HUES6 (cell line): Measurements from ENCODE around the gene ATP2A3.
"Not testable (repeated sequence)": the region's sequence is repeated elsewhere in the genome, so short reads cannot be mapped to it uniquely, and the experiment has no call there.

Experiments
- H3K27ac ChIP-seq: 2 replicates; pipeline ENCODE4 v1.7.0; 2013; ENCODE audit warnings: low read depth, mild to moderate bottlenecking, low read length, inconsistent platforms
- H3K27me3 ChIP-seq: 2 replicates; pipeline ENCODE4 v1.6.1; 2013; ENCODE audit warnings: low read length; ENCODE audit not compliant: control insufficient read depth, insufficient read depth
- H3K36me3 ChIP-seq: 2 replicates; pipeline ENCODE4 v1.6.1; 2013; ENCODE audit warnings: low read length; ENCODE audit not compliant: control insufficient read depth, insufficient read depth
- H3K4me1 ChIP-seq: 2 replicates; pipeline ENCODE4 v1.6.1; 2013; ENCODE audit warnings: low read length; ENCODE audit not compliant: control insufficient read depth, insufficient read depth
- H3K4me3 ChIP-seq: 2 replicates; pipeline ENCODE4 v1.5.1; 2013; ENCODE audit warnings: low read depth, low read length
- H3K9ac ChIP-seq: one replicate; pipeline ENCODE4 v1.6.1; 2013; ENCODE audit warnings: mild to moderate bottlenecking, low read length
- H3K9me3 ChIP-seq: 2 replicates; pipeline ENCODE4 v1.6.1; 2013; ENCODE audit warnings: low read depth, low read length; ENCODE audit not compliant: control insufficient read depth, insufficient read depth

Gene ATP2A3

DNA sequence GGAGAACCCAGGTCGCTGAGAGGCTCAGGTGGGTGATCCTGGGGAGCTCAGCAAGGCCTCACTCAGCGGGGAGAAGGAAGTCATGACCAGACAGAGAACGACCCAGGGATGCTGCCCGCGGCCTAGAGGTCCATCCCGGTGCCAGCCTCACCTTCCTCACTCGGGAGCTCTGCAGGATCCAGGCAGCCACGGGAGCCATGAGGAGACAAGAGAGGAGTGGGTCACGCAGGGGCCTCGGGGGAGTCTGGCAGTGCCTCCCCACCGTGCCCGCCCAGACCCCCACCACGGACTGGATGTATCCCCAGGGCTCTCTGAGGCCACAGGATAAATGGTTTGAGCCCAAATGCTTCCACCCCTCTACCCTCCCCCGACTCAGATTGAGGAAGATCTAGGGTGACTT lies 10.7 kb downstream of the ATP2A3 start:
- Histone ChIP-seq H3K27me3 (no peaks in the 10 kb centered on the region), H3K36me3 (no peaks in the 10 kb centered on the region), H3K9ac (no peak overlapping the region), H3K9me3 (no peaks in the 10 kb centered on the region), H3K27ac (no peak overlapping the region), H3K4me3 (no peak overlapping the region), H3K4me1 (peaks cover 16% of the 10 kb centered on the region)

DNA sequence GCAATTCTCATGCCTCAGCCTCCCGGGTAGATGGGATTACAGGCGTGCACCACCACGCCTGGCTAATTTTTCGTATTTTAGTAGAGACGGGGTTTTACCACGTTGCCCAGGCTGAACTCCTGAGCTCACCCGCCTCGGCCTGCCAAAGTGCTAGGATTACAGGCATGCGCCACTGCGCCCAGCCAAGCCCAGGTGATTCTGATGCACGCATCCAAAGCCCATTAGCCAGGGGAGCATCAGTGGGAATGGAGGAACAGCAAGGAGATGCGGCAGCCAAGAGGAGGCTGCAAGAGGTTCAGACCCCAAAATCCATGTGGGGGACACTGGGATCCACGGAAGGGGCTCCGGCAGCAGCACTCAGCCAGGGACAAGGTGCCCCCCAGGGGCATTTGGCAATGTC lies 12.1 kb downstream of the ATP2A3 start:
- Histone ChIP-seq H3K9ac (no peak overlapping the region), H3K4me3 (no peak overlapping the region), H3K27ac (no peak overlapping the region), H3K27me3 (no peaks in the 10 kb centered on the region), H3K36me3 (no peaks in the 10 kb centered on the region; the same call in 1 of the 2 replicates), H3K9me3 (no peaks in the 10 kb centered on the region), H3K4me1 (peaks cover 16% of the 10 kb centered on the region)

DNA sequence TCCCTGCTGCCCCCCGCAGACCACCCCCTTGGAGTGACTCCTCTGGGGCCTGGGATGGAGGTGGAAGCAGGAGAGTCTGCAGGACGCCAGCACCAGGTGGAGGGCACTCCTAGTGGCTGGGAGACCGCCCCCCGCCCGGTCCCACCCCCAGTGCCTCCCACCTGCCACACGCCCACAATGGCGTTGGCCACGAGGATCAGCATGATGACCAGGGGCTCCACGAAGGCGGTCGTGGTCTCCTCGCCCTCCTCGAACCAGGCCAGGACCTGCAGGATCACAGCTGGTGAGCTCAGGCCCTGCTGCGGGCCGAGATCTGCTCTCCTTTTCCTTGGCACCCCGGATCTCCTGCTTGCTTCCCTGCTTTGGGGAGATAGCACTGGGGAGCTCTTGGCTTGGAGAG lies 12.8 kb downstream of the ATP2A3 start:
- H3K4me3 ChIP-seq: no peak overlapping the region
- no peak overlapping the region for H3K27ac ChIP-seq
- H3K9ac ChIP-seq: no peak overlapping the region
- H3K4me1 ChIP-seq: peaks cover 9% of the 10 kb centered on the region
- no peaks in the 10 kb centered on the region for H3K27me3 ChIP-seq
- no peaks in the 10 kb centered on the region; the same call in 1 of the 2 replicates for H3K36me3 ChIP-seq
- no peaks in the 10 kb centered on the region for H3K9me3 ChIP-seq

DNA sequence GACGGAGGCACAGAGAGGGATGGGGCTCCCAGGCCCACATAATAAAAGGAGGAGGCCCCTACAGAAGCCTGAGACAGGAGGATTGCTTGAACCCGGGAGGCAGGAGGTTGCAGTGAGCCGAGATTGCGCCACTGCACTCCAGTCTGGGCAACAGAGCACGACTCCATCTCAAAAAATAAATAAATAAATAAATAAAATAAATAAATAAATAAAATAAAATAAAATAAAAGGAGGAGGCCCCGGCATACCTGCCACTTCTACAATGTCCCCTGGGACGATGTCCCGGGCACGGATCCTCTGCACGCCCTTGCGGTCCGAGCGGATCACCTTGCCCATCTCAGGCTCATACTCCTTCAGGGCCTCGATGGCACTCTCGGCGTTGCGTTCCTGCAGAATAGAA lies 13.2 kb downstream of the ATP2A3 start:
- peaks cover 5% of the 10 kb centered on the region for H3K4me1 ChIP-seq
- no peak overlapping the region for H3K9ac ChIP-seq
- H3K9me3 ChIP-seq: no peaks in the 10 kb centered on the region
- H3K27ac ChIP-seq: no peak overlapping the region
- no peak overlapping the region for H3K4me3 ChIP-seq
- no peaks in the 10 kb centered on the region; the same call in 1 of the 2 replicates for H3K36me3 ChIP-seq
- H3K27me3 ChIP-seq: no peaks in the 10 kb centered on the region

DNA sequence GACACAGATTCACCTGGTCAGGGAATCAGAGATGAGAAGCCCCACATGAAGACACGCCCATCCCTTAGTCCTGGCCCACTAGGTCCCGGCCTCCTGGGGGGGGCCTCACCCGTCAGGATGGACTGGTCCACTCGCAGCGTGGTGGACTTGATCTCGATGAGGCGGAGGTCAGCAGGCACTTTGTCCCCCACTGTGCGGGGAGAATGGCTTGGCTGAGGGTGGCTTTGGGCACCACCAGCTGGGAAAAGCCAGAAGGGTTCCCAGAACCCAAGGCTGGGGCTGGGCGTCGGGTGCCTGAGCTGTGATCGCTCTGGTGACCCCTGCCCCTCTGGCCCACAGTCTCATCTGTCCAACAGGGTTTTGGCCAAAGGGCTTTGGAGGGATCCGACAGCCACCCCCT lies 13.7 kb downstream of the ATP2A3 start:
- Histone ChIP-seq H3K9me3 (no peaks in the 10 kb centered on the region), H3K27me3 (no peaks in the 10 kb centered on the region), H3K36me3 (no peaks in the 10 kb centered on the region; the same call in 1 of the 2 replicates), H3K9ac (no peak overlapping the region), H3K4me1 (peaks cover 5% of the 10 kb centered on the region; the same call in 1 of the 2 replicates), H3K27ac (no peak overlapping the region), H3K4me3 (no peak overlapping the region)

DNA sequence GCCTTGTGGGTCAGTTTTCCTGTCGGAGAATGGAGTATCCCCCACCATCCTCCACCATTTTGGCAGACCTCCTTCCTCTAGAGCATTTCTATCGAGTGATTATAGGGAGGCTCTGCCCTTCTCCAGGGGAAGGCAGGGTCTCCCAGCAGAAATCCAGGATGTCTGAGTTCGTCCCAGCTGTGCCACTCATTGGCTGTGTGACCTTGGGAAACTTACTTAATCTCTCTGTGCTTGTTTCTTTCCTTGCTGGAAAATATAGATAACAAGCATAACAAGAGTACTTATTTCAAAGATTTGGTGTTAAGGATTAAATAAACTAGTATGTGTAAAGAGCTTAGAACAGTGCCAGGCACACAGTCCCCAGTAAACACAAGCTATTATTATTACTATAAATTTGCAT lies 14.8 kb downstream of the ATP2A3 start:
- H3K9ac ChIP-seq: no peak overlapping the region
- no peaks in the 10 kb centered on the region; the same call in 1 of the 2 replicates for H3K36me3 ChIP-seq
- H3K4me1 ChIP-seq: peaks cover 2% of the 10 kb centered on the region; the same call in 1 of the 2 replicates
- H3K9me3 ChIP-seq: no peaks in the 10 kb centered on the region
- H3K27me3 ChIP-seq: no peaks in the 10 kb centered on the region
- H3K4me3 ChIP-seq: no peak overlapping the region
- H3K27ac ChIP-seq: no peak overlapping the region

DNA sequence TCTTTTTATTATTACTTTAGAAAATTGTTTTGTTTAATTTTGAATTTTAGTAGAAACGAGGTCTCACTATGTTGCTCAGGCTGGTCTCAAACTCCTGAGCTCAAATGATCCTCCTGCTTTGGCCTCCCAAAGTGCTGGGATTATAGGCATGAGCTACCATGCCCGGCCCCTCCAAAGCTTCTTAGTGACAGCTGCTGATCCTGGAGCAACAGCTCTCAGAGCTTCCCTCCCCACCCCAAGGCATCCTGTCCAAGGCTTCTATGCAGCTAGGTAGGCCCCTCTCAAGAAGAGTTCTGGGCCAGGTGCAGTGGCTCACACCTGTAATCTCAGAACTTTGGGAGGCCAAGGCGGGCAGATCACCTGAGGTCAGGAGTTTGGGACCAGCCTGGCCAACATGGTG lies 15.7 kb downstream of the ATP2A3 start:
- not testable (repeated sequence) for H3K27ac ChIP-seq, H3K9ac ChIP-seq, H3K27me3 ChIP-seq, H3K36me3 ChIP-seq, H3K4me3 ChIP-seq, H3K9me3 ChIP-seq, H3K4me1 ChIP-seq

DNA sequence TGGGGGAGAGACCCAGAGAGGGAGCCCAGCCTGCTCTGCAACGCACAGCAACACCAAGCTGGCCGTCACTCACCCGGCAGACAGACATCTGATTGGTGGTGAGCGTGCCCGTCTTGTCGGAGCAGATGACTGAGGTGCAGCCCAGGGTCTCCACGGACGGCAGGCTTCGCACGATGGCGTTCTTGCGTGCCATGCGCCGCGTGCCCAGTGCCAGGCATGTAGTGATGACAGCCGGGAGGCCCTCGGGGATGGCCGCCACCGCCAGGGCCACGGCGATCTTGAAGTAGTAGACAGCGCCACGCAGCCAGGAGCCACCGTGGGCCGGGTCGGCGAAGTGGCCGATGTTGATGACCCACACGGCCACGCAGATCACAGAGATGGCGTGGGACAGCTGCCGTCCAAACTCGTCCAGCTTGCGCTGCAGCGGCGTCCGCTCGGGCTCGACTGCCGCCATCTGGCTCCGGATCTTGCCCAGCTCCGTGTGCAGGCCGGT lies 16.9 kb downstream of the ATP2A3 start:
- peaks cover 8% of the 10 kb centered on the region for H3K4me1 ChIP-seq
- no peak overlapping the region for H3K9ac ChIP-seq
- no peaks in the 10 kb centered on the region for H3K9me3 ChIP-seq
- H3K36me3 ChIP-seq: no peaks in the 10 kb centered on the region; the same call in 1 of the 2 replicates
- no peak overlapping the region for H3K27ac ChIP-seq
- peaks cover 11% of the 10 kb centered on the region for H3K27me3 ChIP-seq
- H3K4me3 ChIP-seq: no peak overlapping the region

DNA sequence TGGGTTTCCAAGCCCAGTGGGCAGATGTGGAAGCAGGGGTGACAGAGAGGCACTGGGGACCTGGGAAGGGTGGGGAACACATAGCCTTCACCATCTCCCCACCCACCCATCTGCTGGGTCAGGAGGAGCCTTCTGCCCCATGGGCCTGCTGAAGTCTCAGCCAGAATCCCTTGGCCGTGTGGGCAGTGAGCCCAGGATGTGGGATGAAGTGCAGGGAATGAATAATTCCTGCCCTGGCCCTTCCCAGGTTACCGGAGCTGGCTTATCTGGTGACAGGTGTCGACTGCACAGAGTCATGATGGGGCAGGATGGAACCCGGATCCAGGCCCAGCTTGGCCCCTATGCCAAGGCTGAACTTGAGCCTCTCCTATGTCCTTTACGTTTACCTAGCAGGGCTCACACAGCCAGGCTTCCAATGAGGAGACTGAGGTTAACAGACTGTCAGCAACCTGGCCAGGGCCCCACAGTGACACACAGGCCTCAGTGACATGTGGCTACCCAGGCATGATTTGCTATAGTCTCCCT lies 17.5 kb downstream of the ATP2A3 start:
- no peaks in the 10 kb centered on the region for H3K9me3 ChIP-seq
- H3K9ac ChIP-seq: no peak overlapping the region
- H3K27me3 ChIP-seq: peaks cover 11% of the 10 kb centered on the region
- H3K4me3 ChIP-seq: no peak overlapping the region
- no peaks in the 10 kb centered on the region; the same call in 1 of the 2 replicates for H3K36me3 ChIP-seq
- no peak overlapping the region for H3K27ac ChIP-seq
- peaks cover 8% of the 10 kb centered on the region for H3K4me1 ChIP-seq

DNA sequence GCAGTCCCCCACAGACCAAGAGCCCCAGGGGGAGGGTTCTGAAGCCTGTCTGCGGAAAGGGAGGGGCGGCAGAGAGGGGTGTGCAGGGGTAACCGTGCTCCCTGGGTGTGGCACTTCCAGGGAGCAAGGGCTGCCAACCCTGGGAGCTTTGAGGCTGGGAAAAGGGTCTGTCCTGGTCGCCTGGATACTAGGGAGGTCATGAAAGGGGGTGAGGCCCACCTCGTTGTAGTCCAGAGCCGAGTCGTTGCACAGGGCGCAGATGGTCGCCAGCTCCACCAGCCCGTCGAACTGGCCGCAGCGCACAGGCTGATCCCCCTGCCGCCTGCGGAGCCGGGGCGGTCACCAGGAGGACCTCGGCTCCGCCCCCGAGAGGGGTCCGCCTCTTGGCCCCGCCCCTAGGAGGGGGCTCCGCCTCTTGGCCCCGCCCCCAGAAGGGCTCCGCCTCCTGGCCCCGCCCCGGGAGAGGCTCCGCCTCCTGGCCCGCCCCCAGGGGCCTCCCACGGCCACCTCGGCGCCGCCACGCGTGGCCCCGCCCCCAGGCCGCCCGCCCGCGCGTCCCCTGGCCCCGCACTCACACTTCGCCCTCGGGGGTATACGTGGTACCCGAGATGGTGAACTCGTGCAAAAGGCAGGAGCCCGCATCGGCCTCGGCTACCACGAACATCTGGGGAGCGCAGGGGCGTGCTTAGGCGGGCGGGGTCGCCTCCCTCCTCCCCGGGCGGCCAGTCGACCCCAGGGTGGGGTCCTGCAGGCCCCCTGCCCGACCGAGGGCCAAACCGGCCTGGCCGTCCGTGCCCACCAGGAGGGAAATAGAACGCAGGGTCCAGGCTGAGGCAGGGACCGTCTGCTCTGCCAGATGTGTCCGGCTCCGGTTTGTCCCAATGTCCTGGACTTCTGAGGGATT lies 19.5 kb downstream of the ATP2A3 start:
- H3K27ac ChIP-seq: no peak overlapping the region
- H3K36me3 ChIP-seq: peaks cover 7% of the 10 kb centered on the region; the same call in 1 of the 2 replicates
- H3K27me3 ChIP-seq: peaks cover 11% of the 10 kb centered on the region
- no peaks in the 10 kb centered on the region for H3K9me3 ChIP-seq
- H3K4me1 ChIP-seq: peaks cover 8% of the 10 kb centered on the region
- no peak overlapping the region for H3K9ac ChIP-seq
- H3K4me3 ChIP-seq: peak overlapping the region; percentile 62

DNA sequence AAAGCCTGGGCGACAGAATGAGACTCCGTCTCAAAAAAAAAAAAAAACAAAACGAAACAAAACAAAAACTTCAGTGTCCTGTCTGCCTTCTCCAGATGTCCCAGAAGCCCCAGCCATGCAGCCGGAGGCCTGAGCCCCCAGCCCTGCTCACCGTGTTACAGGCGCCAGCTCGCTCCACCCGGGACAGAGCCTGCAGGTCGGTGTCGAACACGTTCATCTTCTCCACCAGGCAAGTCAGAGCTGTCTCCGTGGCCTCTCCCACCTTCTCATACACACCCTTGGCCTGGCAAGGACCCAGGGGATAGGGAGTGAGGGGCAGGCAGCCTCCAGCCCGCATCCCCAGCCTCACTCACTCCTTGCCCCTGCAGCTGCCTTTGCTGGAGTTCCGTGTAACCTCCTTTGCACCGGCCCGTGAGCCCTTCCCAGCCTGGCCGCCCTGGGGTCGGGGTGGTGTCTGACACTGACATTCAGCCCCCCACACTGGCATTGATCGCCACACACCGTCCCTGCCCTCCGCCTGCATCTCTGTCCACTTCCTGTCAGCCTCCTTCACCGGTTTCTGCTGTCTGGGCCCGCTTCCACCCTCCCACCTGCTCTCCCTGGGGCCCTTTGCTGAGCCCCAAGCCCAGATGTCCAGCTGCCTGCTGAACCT lies 20.9 kb downstream of the ATP2A3 start:
- peaks cover 7% of the 10 kb centered on the region; the same call in 1 of the 2 replicates for H3K36me3 ChIP-seq

More for the DNA sequence above, 20.9 kb downstream of the ATP2A3 start:
- Histone ChIP-seq H3K27me3 (peaks cover 11% of the 10 kb centered on the region), H3K9ac (no peak overlapping the region), H3K4me1 (peaks cover 8% of the 10 kb centered on the region), H3K4me3 (peak overlapping the region; percentile 56; the same call in 1 of the 2 replicates), H3K9me3 (no peaks in the 10 kb centered on the region), H3K27ac (no peak overlapping the region)
